ENCODE data around the gene TLE1. TPM values are rescaled to one million over a fixed set of nuclear protein-coding genes. Genes with fewer than 3 reads are reported as not detected.
A peak's percentile ranks its signal among the peaks of the same experiment; 100 is the strongest.

Gene TLE1
- total RNA-seq, 4 donors from 2014 or later = 18.7 to 54.5 (median 40.2) TPM

- peaks cover 0 to 15% (median 0%) of the 10 kb centered on the region in 4 donors for H3K4me1 ChIP-seq
- no peak overlapping the region for H3K4me3 ChIP-seq
- DNase-seq = no peak
- H3K27me3 ChIP-seq = no peaks in the 10 kb centered on the region
- TF ChIP-seq CTCF (IDR thresholded peaks at IDR 0.05) = no peak
- no peak for TF ChIP-seq POLR2A (IDR thresholded peaks at IDR 0.05)
- no peaks in the 10 kb centered on the region for H3K9me3 ChIP-seq
- peak overlapping the region in 1 of 4 donors; percentile 2 for H3K27ac ChIP-seq
- H3K36me3 ChIP-seq = no peaks in the 10 kb centered on the region
Measured at GRCh38 chr9:81634915-81635516, 54.3 kb downstream of the TLE1 start.

- H3K36me3 ChIP-seq = no peaks in the 10 kb centered on the region
- no peak for TF ChIP-seq POLR2A (IDR thresholded peaks at IDR 0.05)
- no peak for TF ChIP-seq CTCF (IDR thresholded peaks at IDR 0.05)
- DNase-seq = peak in 2 of 3 donors; percentile 62 to 65
- no peaks in the 10 kb centered on the region for H3K27me3 ChIP-seq
- H3K4me3 ChIP-seq = no peak overlapping the region
- H3K9me3 ChIP-seq = no peaks in the 10 kb centered on the region
- H3K4me1 ChIP-seq = peaks cover 0 to 15% (median 0%) of the 10 kb centered on the region in 4 donors
- peak overlapping the region in 1 of 4 donors; percentile 2 for H3K27ac ChIP-seq
Measured at GRCh38 chr9:81633952-81634854, 55.1 kb downstream of the TLE1 start.

- no peak for TF ChIP-seq POLR2A (IDR thresholded peaks at IDR 0.05)
- TF ChIP-seq CTCF (IDR thresholded peaks at IDR 0.05) = no peak
- H3K9me3 ChIP-seq = no peaks in the 10 kb centered on the region
- peaks cover 0 to 15% (median 0%) of the 10 kb centered on the region in 4 donors for H3K4me1 ChIP-seq
- no peaks in the 10 kb centered on the region for H3K27me3 ChIP-seq
- H3K27ac ChIP-seq = no peak overlapping the region
- no peak for DNase-seq
- no peak overlapping the region for H3K4me3 ChIP-seq
- no peaks in the 10 kb centered on the region for H3K36me3 ChIP-seq
Measured at GRCh38 chr9:81632599-81632998, 56.7 kb downstream of the TLE1 start.

GRCh38 chr9:81631218-81631745, 58.1 kb downstream of the TLE1 start:
- no peak for DNase-seq
- Histone ChIP-seq H3K4me1 (peaks cover 0 to 15% (median 0%) of the 10 kb centered on the region in 4 donors), H3K9me3 (no peaks in the 10 kb centered on the region), H3K4me3 (no peak overlapping the region), H3K27me3 (no peaks in the 10 kb centered on the region), H3K27ac (no peak overlapping the region), H3K36me3 (no peaks in the 10 kb centered on the region)
- TF ChIP-seq CTCF (IDR thresholded peaks at IDR 0.05) (no peak), POLR2A (IDR thresholded peaks at IDR 0.05) (no peak)

GRCh38 chr9:81629440-81629839, 59.9 kb downstream of the TLE1 start:
- DNase-seq = no peak
- Histone ChIP-seq H3K27me3 (no peaks in the 10 kb centered on the region), H3K9me3 (no peaks in the 10 kb centered on the region), H3K4me3 (no peak overlapping the region), H3K4me1 (peaks cover 0 to 2% (median 0%) of the 10 kb centered on the region in 4 donors), H3K36me3 (no peaks in the 10 kb centered on the region), H3K27ac (no peak overlapping the region)
- TF ChIP-seq CTCF (IDR thresholded peaks at IDR 0.05) (no peak), POLR2A (IDR thresholded peaks at IDR 0.05) (no peak)

All from Peyer's patch (tissue), 4 donors.